Tibial nerve (tissue), 4 donors: ENCODE data around the gene SPTB. TPM values are rescaled to one million over a fixed set of nuclear protein-coding genes. Genes with fewer than 3 reads are reported as not detected.

Source experiments
- DNase-seq, 2 donors: peaks; one replicate each; pipeline ENCODE4 v3.0.0-alpha.2; 2019; ENCODE audit warnings: low spot score in 2 of 2
- H3K27ac ChIP-seq, 4 donors: fragments of 200-600 bp; sonication (generic) in 3 of 4; one replicate each; pipeline ENCODE4 v1.5.1; 2017 to 2019; ENCODE audit warnings: mild to moderate bottlenecking in 1 of 4
- H3K27me3 ChIP-seq, 2 donors: fragments of 200-600 bp; sonication (generic) in 1 of 2; one replicate each; pipeline versions ENCODE4 v1.5.1 to v1.6.0; 2017 to 2019
- H3K36me3 ChIP-seq, 3 donors: fragments of 200-600 bp; sonication (generic); one replicate each; pipeline ENCODE4 v1.5.1; 2018 to 2019
- H3K4me1 ChIP-seq, 4 donors: fragments of 200-600 bp; sonication (generic) in 3 of 4; one replicate each; pipeline ENCODE4 v1.5.1; 2017 to 2019
- H3K4me3 ChIP-seq, 4 donors: fragments of 200-600 bp; sonication (generic) in 3 of 4; one replicate each; pipeline ENCODE4 v1.5.1; 2017 to 2019; ENCODE audit warnings: mild to moderate bottlenecking in 1 of 4, moderate library complexity in 1 of 4
- H3K9me3 ChIP-seq, 4 donors: fragments of 200-600 bp; sonication (generic) in 3 of 4; one replicate each; pipeline ENCODE4 v1.5.1; 2017 to 2019
- EP300 ChIP-seq, 2 donors: sonication (generic); formaldehyde crosslinking; IDR thresholded peaks; one replicate each; pipeline ENCODE4 v1.6.1; 2017; ENCODE audit warnings: antibody characterized with exemption in 2 of 2, mild to moderate bottlenecking in 1 of 2
- POLR2A ChIP-seq, 2 donors: fragments of 450-650 bp; IDR thresholded peaks; one replicate each; pipeline ENCODE4 v1.6.1; 2017; ENCODE audit warnings: antibody characterized with exemption in 2 of 2, mild to moderate bottlenecking in 2 of 2, moderate library complexity in 2 of 2
- WGBS, 2 donors: methylation state at CpG; one replicate each; pipeline ENCODE4 v1.1.5; 2018; 5-methylcytosine and 5-hydroxymethylcytosine counted together
- total RNA-seq, 4 donors: library from RNA; depleted of rRNA; stranded (reverse); fragments of >200 nt; gene quantifications; one replicate each; pipeline ENCODE4 v1.1.0, GENCODE V29; 2016
- TF ChIP-seq, protein P1 (sequence below), 5 experiments: fragments of 200-600 bp in 3 of 5; fragments of 450-650 bp in 2 of 5; sonication (generic) in 3 of 5; IDR thresholded peaks; one replicate each; pipeline ENCODE4 v1.5.1; 2016 to 2019; ENCODE audit warnings: antibody characterized with exemption in 5 of 5, mild to moderate bottlenecking in 3 of 5, moderate library complexity in 2 of 5

SPTB gene
- total RNA-seq, 4 donors from 2014 or later = 4.5 to 12.6 (median 9.2) TPM

DNA sequence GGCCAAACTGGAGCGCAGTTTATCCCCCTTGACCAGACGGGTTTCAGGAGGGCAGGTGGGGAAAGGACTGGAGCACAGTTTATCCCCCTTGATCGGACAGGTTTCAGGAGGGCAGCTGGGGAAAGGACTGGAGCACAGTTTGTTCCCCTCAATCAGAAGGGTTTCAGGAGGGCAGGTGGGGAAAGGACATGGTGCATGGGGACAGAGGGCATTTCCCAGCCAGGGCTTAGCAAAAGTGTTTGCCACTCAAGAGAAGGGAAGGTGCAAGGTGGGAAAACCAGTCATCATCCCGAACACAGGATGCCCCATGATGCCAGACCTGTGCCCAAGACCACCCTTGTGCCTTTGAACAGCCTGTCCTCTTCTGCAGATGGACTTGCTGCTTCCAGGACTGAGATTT lies 54.7 kb downstream of the SPTB start:
- Histone ChIP-seq H3K27ac (no peak overlapping the region), H3K9me3 (no peaks in the 10 kb centered on the region), H3K27me3 (no peaks in the 10 kb centered on the region), H3K4me1 (peaks cover 0 to 7% (median 0%) of the 10 kb centered on the region in 4 donors), H3K36me3 (no peaks in the 10 kb centered on the region), H3K4me3 (no peak overlapping the region)
- DNase-seq = no peak
- TF ChIP-seq POLR2A (IDR thresholded peaks at IDR 0.05) (no peak), EP300 (IDR thresholded peaks at IDR 0.05) (no peak)
- TF ChIP-seq, protein P1, sequence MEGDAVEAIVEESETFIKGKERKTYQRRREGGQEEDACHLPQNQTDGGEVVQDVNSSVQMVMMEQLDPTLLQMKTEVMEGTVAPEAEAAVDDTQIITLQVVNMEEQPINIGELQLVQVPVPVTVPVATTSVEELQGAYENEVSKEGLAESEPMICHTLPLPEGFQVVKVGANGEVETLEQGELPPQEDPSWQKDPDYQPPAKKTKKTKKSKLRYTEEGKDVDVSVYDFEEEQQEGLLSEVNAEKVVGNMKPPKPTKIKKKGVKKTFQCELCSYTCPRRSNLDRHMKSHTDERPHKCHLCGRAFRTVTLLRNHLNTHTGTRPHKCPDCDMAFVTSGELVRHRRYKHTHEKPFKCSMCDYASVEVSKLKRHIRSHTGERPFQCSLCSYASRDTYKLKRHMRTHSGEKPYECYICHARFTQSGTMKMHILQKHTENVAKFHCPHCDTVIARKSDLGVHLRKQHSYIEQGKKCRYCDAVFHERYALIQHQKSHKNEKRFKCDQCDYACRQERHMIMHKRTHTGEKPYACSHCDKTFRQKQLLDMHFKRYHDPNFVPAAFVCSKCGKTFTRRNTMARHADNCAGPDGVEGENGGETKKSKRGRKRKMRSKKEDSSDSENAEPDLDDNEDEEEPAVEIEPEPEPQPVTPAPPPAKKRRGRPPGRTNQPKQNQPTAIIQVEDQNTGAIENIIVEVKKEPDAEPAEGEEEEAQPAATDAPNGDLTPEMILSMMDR (IDR thresholded peaks at IDR 0.05) = no peak
- WGBS, 2 donors = 89 to 93% methylated on average over 4 of the region's 4 CpGs

DNA sequence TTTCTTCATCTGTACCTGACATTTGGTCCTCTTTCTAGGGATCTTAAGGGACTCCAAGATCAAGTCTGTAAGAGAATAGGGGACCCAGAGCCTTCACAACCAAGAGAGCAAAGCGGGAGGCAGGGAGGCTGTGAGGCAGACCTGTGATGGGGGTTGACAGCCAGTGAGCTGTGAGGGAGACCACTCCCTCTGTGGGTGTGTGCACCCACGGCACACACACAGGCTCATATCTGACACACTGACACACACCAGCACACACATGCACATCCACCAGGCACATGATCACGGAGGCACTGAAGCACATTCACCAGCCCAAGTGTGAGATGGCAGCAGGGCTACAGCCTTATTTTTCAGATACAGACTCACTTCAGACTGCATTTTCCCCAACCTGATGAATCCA lies 55.2 kb downstream of the SPTB start:
- H3K9me3 ChIP-seq = no peaks in the 10 kb centered on the region
- no peak for DNase-seq
- peaks cover 0 to 7% (median 0%) of the 10 kb centered on the region in 4 donors for H3K4me1 ChIP-seq
- TF ChIP-seq, protein P1 (IDR thresholded peaks at IDR 0.05) = no peak
- TF ChIP-seq POLR2A (IDR thresholded peaks at IDR 0.05) (no peak), EP300 (IDR thresholded peaks at IDR 0.05) (no peak)
- no peaks in the 10 kb centered on the region for H3K36me3 ChIP-seq
- WGBS, 2 donors = 89 to 91% methylated on average over 3 of the region's 3 CpGs
- H3K27me3 ChIP-seq = no peaks in the 10 kb centered on the region
- H3K27ac ChIP-seq = no peak overlapping the region
- no peak overlapping the region for H3K4me3 ChIP-seq

DNA sequence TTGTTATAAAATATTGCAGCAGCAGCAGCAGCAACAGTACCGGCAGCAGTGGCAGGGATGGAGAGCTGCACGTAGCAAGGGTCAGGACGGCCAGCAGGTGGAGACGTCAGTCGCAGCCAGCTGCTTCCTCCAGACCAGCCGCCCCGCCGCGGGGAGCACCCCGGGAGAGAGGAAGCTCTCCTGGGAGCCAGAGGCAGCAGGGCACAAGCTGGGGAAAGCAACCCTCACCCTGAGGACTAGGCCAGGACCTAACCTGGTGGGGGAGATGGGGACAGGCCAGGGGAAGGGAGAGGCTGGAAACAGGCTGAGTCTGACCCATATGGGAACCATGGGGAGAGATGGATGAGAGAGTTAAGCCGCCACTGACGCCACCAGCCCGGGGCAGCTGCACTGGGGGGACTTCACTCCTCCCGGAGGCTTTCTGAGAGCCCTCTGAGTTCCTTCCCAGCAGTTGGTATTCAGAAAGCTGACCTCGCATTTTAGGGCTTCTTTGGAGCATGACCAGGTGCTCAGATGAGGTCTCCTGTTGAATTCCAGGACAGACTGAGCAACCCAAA lies 56.3 kb downstream of the SPTB start:
- Histone ChIP-seq H3K27ac (no peak overlapping the region), H3K4me1 (peaks cover 0 to 7% (median 0%) of the 10 kb centered on the region in 4 donors), H3K27me3 (no peaks in the 10 kb centered on the region), H3K4me3 (no peak overlapping the region), H3K9me3 (no peaks in the 10 kb centered on the region), H3K36me3 (no peaks in the 10 kb centered on the region)
- WGBS, 2 donors = 16 to 20% methylated on average over 14 to 15 of the region's 15 CpGs
- TF ChIP-seq, protein P1 (IDR thresholded peaks at IDR 0.05) = peak; percentile 61 to 87 (median 78)
- TF ChIP-seq POLR2A (IDR thresholded peaks at IDR 0.05) = no peak
- DNase-seq = peak; percentile 42 to 50

DNA sequence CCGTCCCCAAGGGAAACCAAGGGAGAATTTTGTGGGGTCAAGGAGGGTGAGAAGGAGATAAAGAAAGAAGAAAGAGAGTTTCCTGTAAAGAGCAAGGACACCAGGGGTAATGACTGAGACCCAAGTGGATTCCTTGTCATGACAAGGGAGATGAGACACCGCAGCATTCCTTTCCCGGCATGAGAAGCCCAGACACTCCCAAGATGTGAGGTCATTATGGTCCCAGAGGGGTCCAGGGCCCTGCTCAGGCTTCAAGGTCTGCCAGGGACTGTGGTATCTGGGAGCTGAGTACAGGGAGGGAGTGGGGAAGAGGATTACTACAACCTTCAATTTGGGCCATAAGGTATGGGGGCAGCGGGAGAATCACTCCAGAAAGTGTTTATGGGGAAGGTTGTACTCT lies 58.1 kb downstream of the SPTB start:
- H3K36me3 ChIP-seq = no peaks in the 10 kb centered on the region

GRCh38 chr14:64818151-64818550 lies 61.6 kb downstream of the SPTB start:
- Histone ChIP-seq H3K4me3 (no peak overlapping the region), H3K27ac (no peak overlapping the region), H3K4me1 (peaks cover 0 to 2% (median 0%) of the 10 kb centered on the region in 4 donors), H3K36me3 (no peaks in the 10 kb centered on the region), H3K9me3 (no peaks in the 10 kb centered on the region), H3K27me3 (no peaks in the 10 kb centered on the region)
- DNase-seq = no peak
- WGBS, 2 donors = 84 to 90% methylated on average over 9 of the region's 9 CpGs
- TF ChIP-seq POLR2A (IDR thresholded peaks at IDR 0.05) (no peak), EP300 (IDR thresholded peaks at IDR 0.05) (no peak)
- TF ChIP-seq, protein P1 (IDR thresholded peaks at IDR 0.05) = no peak

More for the DNA sequence above, 58.1 kb downstream of the SPTB start:
- H3K4me3 ChIP-seq = no peak overlapping the region
- no peak for DNase-seq
- H3K27ac ChIP-seq = no peak overlapping the region
- no peaks in the 10 kb centered on the region for H3K9me3 ChIP-seq
- no peaks in the 10 kb centered on the region for H3K27me3 ChIP-seq
- TF ChIP-seq, protein P1 (IDR thresholded peaks at IDR 0.05) = no peak
- TF ChIP-seq POLR2A (IDR thresholded peaks at IDR 0.05) = no peak
- TF ChIP-seq EP300 (IDR thresholded peaks at IDR 0.05) = no peak
- peaks cover 0 to 7% (median 0%) of the 10 kb centered on the region in 4 donors for H3K4me1 ChIP-seq
- 84 to 85% methylated on average over 4 of the region's 4 CpGs for WGBS, 2 donors
